ENCODE results near the gene U2AF1L4.
A peak's percentile ranks its signal among the peaks of the same experiment; 100 is the strongest.

Gene U2AF1L4

GRCh38 chr19:35718345-35719041 lies 26.7 kb downstream of the U2AF1L4 start (continued):
- TF ChIP-seq ZSCAN18 (tag by site-specific recombination; IDR thresholded peaks at IDR 0.05) = no peak
- TF ChIP-seq ZNF157 (tag by site-specific recombination; IDR thresholded peaks at IDR 0.05) = no peak
- TF ChIP-seq ZNF211 (tag by site-specific recombination; IDR thresholded peaks at IDR 0.05; ENCODE audit: low read depth) = no peak
- no peak for TF ChIP-seq ZNF132 (tag by site-specific recombination; IDR thresholded peaks at IDR 0.05; ENCODE audit: borderline replicate concordance)
- TF ChIP-seq, protein P1, sequence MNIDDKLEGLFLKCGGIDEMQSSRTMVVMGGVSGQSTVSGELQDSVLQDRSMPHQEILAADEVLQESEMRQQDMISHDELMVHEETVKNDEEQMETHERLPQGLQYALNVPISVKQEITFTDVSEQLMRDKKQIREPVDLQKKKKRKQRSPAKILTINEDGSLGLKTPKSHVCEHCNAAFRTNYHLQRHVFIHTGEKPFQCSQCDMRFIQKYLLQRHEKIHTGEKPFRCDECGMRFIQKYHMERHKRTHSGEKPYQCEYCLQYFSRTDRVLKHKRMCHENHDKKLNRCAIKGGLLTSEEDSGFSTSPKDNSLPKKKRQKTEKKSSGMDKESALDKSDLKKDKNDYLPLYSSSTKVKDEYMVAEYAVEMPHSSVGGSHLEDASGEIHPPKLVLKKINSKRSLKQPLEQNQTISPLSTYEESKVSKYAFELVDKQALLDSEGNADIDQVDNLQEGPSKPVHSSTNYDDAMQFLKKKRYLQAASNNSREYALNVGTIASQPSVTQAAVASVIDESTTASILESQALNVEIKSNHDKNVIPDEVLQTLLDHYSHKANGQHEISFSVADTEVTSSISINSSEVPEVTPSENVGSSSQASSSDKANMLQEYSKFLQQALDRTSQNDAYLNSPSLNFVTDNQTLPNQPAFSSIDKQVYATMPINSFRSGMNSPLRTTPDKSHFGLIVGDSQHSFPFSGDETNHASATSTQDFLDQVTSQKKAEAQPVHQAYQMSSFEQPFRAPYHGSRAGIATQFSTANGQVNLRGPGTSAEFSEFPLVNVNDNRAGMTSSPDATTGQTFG (tag by site-specific recombination; IDR thresholded peaks at IDR 0.05; ENCODE audit: borderline replicate concordance) = no peak
- TF ChIP-seq ZNF223 (tag by site-specific recombination; IDR thresholded peaks at IDR 0.05) = no peak
- no peak for TF ChIP-seq ZNF473 (tag by site-specific recombination; IDR thresholded peaks at IDR 0.05)
- TF ChIP-seq ZNF248 (tag by site-specific recombination; IDR thresholded peaks at IDR 0.05) = no peak
- TF ChIP-seq, protein P2, sequence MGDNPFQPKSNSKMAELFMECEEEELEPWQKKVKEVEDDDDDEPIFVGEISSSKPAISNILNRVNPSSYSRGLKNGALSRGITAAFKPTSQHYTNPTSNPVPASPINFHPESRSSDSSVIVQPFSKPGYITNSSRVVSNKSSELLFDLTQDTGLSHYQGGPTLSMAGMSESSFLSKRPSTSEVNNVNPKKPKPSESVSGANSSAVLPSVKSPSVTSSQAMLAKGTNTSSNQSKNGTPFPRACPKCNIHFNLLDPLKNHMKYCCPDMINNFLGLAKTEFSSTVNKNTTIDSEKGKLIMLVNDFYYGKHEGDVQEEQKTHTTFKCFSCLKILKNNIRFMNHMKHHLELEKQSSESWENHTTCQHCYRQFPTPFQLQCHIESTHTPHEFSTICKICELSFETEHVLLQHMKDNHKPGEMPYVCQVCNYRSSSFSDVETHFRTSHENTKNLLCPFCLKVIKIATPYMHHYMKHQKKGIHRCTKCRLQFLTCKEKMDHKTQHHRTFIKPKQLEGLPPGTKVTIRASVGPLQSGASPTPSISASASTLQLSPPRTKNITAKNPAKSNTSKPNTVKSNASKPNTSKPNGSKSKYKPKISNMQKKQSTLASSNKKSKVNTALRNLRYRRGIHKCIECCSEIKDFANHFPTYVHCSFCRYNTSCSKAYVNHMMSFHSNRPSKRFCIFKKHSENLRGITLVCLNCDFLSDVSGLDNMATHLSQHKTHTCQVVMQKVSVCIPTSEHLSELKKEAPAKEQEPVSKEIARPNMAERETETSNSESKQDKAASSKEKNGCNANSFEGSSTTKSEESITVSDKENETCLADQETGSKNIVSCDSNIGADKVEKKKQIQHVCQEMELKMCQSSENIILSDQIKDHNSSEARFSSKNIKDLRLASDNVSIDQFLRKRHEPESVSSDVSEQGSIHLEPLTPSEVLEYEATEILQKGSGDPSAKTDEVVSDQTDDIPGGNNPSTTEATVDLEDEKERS (tag by site-specific recombination; IDR thresholded peaks at IDR 0.05) = no peak
- no peak for TF ChIP-seq ZNF623 (tag by site-specific recombination; IDR thresholded peaks at IDR 0.05)
- no peak for TF ChIP-seq ZBTB1 (tag by site-specific recombination; IDR thresholded peaks at IDR 0.05)
- no peak for TF ChIP-seq ELK4 (IDR thresholded peaks at IDR 0.05; ENCODE audit: borderline replicate concordance, low read depth, low read length)
- TF ChIP-seq TSHZ1 (tag by site-specific recombination; IDR thresholded peaks at IDR 0.05; ENCODE audit: borderline replicate concordance) = no peak
- TF ChIP-seq ZNF510 (tag by site-specific recombination; IDR thresholded peaks at IDR 0.05; ENCODE audit: insufficient replicate concordance) = no peak
- TF ChIP-seq ZNF776 (tag by site-specific recombination; IDR thresholded peaks at IDR 0.05; ENCODE audit: borderline replicate concordance) = no peak
- no peak for TF ChIP-seq GLIS1 (tag by site-specific recombination; IDR thresholded peaks at IDR 0.05)
- no peak for TF ChIP-seq ZNF394 (tag by site-specific recombination; IDR thresholded peaks at IDR 0.05; ENCODE audit: borderline replicate concordance)
- no peak for TF ChIP-seq ZNF701 (tag by site-specific recombination; IDR thresholded peaks at IDR 0.05)
- no peak for TF ChIP-seq REPIN1 (tag by site-specific recombination; IDR thresholded peaks at IDR 0.05; ENCODE audit: low read depth)
- TF ChIP-seq ZNF423 (tag by site-specific recombination; IDR thresholded peaks at IDR 0.05) = no peak
- no peak for TF ChIP-seq KLF10 (tag by site-specific recombination; IDR thresholded peaks at IDR 0.05)
- peak; percentile 99 for TF ChIP-seq ZNF335 (tag by site-specific recombination; conservative IDR thresholded peaks at IDR 0.05)
- no peak for TF ChIP-seq ZNF133 (tag by site-specific recombination; IDR thresholded peaks at IDR 0.05)
- TF ChIP-seq ZNF830 (tag by site-specific recombination; IDR thresholded peaks at IDR 0.05; ENCODE audit: low read depth) = no peak
- TF ChIP-seq ZNF660 (tag by site-specific recombination; IDR thresholded peaks at IDR 0.05) = no peak
- TF ChIP-seq ZNF404 (tag by site-specific recombination; IDR thresholded peaks at IDR 0.05) = no peak
- peak; percentile 97 for TF ChIP-seq ZFHX2 (tag by site-specific recombination; conservative IDR thresholded peaks at IDR 0.05)
- no peak for TF ChIP-seq GFI1B (tag by site-specific recombination; IDR thresholded peaks at IDR 0.05)
- TF ChIP-seq OVOL3 (tag by site-specific recombination; IDR thresholded peaks at IDR 0.05) = no peak

Data from HEK293 (cell line).